ENCODE results near the gene PRDM16. TPM values are rescaled to one million over a fixed set of nuclear protein-coding genes. Genes with fewer than 3 reads are reported as not detected.

PRDM16 gene
- total and polyA plus RNA-seq, 2 of the 13 experiments (the other 11 are each of a cell fraction or from before 2014, with no cell fraction given): 0.15 to 0.81 TPM

DNA sequence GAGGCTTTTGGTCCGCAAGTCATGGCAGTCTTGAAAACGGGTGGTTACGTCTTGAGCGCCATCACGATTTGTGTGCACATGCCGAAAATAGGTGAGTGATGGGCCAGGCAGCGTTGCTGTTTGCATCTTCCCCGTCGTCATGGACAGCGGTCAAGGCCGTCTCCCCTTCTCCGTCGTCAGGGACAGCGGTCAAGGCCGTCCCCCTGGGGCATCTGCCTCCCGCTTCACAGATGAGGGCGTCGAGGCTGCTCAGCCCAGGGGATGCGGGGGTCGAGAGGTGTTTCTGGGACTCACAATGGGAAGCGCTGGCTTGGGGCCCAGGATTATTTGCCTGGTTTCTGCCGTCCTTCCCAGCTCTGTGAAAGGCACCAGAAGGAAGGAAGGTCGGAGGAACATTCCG, 162.2 kb downstream of the PRDM16 start (continued):
- TF ChIP-seq, protein P1, sequence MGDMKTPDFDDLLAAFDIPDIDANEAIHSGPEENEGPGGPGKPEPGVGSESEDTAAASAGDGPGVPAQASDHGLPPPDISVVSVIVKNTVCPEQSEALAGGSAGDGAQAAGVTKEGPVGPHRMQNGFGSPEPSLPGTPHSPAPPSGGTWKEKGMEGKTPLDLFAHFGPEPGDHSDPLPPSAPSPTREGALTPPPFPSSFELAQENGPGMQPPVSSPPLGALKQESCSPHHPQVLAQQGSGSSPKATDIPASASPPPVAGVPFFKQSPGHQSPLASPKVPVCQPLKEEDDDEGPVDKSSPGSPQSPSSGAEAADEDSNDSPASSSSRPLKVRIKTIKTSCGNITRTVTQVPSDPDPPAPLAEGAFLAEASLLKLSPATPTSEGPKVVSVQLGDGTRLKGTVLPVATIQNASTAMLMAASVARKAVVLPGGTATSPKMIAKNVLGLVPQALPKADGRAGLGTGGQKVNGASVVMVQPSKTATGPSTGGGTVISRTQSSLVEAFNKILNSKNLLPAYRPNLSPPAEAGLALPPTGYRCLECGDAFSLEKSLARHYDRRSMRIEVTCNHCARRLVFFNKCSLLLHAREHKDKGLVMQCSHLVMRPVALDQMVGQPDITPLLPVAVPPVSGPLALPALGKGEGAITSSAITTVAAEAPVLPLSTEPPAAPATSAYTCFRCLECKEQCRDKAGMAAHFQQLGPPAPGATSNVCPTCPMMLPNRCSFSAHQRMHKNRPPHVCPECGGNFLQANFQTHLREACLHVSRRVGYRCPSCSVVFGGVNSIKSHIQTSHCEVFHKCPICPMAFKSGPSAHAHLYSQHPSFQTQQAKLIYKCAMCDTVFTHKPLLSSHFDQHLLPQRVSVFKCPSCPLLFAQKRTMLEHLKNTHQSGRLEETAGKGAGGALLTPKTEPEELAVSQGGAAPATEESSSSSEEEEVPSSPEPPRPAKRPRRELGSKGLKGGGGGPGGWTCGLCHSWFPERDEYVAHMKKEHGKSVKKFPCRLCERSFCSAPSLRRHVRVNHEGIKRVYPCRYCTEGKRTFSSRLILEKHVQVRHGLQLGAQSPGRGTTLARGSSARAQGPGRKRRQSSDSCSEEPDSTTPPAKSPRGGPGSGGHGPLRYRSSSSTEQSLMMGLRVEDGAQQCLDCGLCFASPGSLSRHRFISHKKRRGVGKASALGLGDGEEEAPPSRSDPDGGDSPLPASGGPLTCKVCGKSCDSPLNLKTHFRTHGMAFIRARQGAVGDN (CRISPR knock-in tag; IDR thresholded peaks at IDR 0.05): peak; percentile 39
- no peak for TF ChIP-seq ASH2L (IDR thresholded peaks at IDR 0.05; ENCODE audit: insufficient read length, low read depth, low read length)

DNA sequence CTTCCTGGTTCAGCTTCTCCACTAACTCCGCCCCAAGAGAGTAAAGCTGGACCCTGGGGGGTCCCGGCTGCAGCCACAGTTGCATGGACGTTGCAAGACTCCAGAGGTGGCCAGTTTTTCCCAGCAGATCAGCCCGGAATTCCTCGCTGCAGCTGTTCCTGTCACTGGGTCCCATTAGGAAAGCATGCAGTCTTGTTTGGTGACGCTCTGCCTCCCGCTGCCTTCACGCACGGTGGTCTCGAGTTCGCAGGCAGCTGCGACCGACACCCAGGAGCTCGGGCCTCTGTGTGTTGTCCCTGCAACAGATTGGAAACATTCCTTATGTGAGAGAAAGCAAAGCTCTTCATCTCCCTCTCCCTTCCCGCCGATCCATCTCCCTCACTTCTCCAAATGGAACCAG, 162.8 kb downstream of the PRDM16 start:
- ATAC-seq (no peak), FAIRE-seq (no peak), DNase-seq (ENCODE audit: low spot score) (no peak)
- in situ Hi-C loops (cut with HindIII; ENCODE audit: extremely low pct_ligation_motif_present, low pct_unique_long_range_greater_than_20kb): no loop called here
- Histone ChIP-seq H3K27me3 (ENCODE audit: control insufficient read depth in 1 of 2, insufficient read depth in 2 of 2, low read length in 2 of 2) (no peaks in the 10 kb centered on the region; a peak in 1 of 5 replicates), H2AFZ (ENCODE audit: low read length) (no peak overlapping the region), H3K4me2 (ENCODE audit: low read depth, low read length) (no peak overlapping the region), H3K79me2 (ENCODE audit: insufficient read depth, low read length) (no peaks in the 10 kb centered on the region), H3K36me3 (replicated peaks in 1 of 2; ENCODE audit: control insufficient read depth in 1 of 2, insufficient read depth in 2 of 2, low read length in 2 of 2) (no peaks in the 10 kb centered on the region), H3K9me3 (ENCODE audit: low read length) (no peaks in the 10 kb centered on the region), H3K4me1 (ENCODE audit: insufficient read depth, low read length) (peaks cover 77% of the 10 kb centered on the region), H3K4me3 (replicated peaks in 1 of 3; ENCODE audit: insufficient read depth in 1 of 3, low read depth in 2 of 3, low read length in 3 of 3) (no peak overlapping the region), H3K9ac (ENCODE audit: insufficient read depth, low read depth, low read length) (no peak overlapping the region), H4K20me1 (ENCODE audit: insufficient read depth, low read length) (no peaks in the 10 kb centered on the region), H3K27ac (ENCODE audit: extremely low read length, insufficient read depth, low read length) (no peak overlapping the region)
- CTCF ChIA-PET (ENCODE audit: low intra/inter-chr PET ratio, low total read pairs): no interaction called here
- intact Hi-C loops (cut with micrococcal nuclease; ENCODE audit: unreplicated experiment): no loop called here
- BruUV-seq (replicated peaks): no TSS peak
- POLR2A ChIA-PET: no interaction called here
- WGBS (ENCODE audit: low lambda C conversion rate): 84% methylated on average over 13 of the region's 16 CpGs
- TF ChIP-seq ZFP36L2 (CRISPR knock-in tag; IDR thresholded peaks at IDR 0.05): no peak
- no peak for TF ChIP-seq ZBTB40 (IDR thresholded peaks at IDR 0.05)
- TF ChIP-seq ZBTB40 (CRISPR knock-in tag; IDR thresholded peaks at IDR 0.05): no peak
- TF ChIP-seq SP1 (IDR thresholded peaks at IDR 0.05): no peak
- no peak for TF ChIP-seq SP1 (CRISPR knock-in tag; IDR thresholded peaks at IDR 0.05)
- no peak for TF ChIP-seq NCOR1 (IDR thresholded peaks at IDR 0.05; ENCODE audit: borderline replicate concordance, low read length)
- no peak for TF ChIP-seq GATAD2A (CRISPR knock-in tag; IDR thresholded peaks at IDR 0.05)
